HCT116 (cell line): ENCODE measurements around the gene MCRIP2. TPM values are rescaled to one million over a fixed set of nuclear protein-coding genes. Genes with fewer than 3 reads are reported as not detected.

Experiments
- ATAC-seq: fragments of 200-7000 bp; cut with Tn5 transposase; 2 replicates; pipeline ENCODE4 v1.9.1; 2020; ENCODE audit warnings: mild to moderate bottlenecking, moderate library complexity
- BruUV-seq: library from RNA; stranded (reverse); fragments of 400-500 nt; replicated peaks from 2 replicates; lab custom pipeline; 2021; lab: Mats Ljungman, UMichigan
- CTCF ChIA-PET: fragments of 300-600 bp; sonication (Branson Sonifier 250); formaldehyde crosslinking; loops from one replicate; lab custom pipeline; 2021; ENCODE audit warnings: antibody characterized with exemption; lab: Charles Lee
- POLR2A ChIA-PET: fragments of 300-600, 350-600 bp; sonication (Branson Sonifier 250); formaldehyde crosslinking; loops from one replicate; lab custom pipeline; 2021; ENCODE audit warnings: antibody characterized with exemption; lab: Charles Lee
- RAD21 ChIA-PET, 2 experiments: fragments of 300-600 bp; sonication (Branson Sonifier 250); formaldehyde crosslinking; loops; one replicate each; lab custom pipeline; 2023; ENCODE audit warnings: low total read pairs in 2 of 2; ENCODE audit not compliant: uncharacterized antibody in 2 of 2, unreplicated experiment in 2 of 2, low non-redundant PET in 1 of 2; lab: Charles Lee
- DNase-seq: peaks from one replicate; pipeline ENCODE4 v3.0.0-alpha.2; 2010; ENCODE audit warnings: low read depth, low spot score
- H2AFZ ChIP-seq: fragments of 200-600 bp; shearing (Covaris generic), sonication (generic); 2 replicates; pipeline ENCODE4 v1.6.1; 2017; ENCODE audit warnings: low read depth, mixed run types, mixed read lengths, antibody characterized with exemption, low read length; ENCODE audit not compliant: poor library complexity, severe bottlenecking
- H3K27ac ChIP-seq: 2 replicates; pipeline ENCODE4 v1.5.1; 2012; ENCODE audit warnings: low read depth, low read length
- H3K27me3 ChIP-seq: fragments of 200-600 bp; sonication (generic); 2 replicates; pipeline ENCODE4 v1.6.1; 2016; ENCODE audit warnings: mixed run types, low read length, mixed read lengths; ENCODE audit not compliant: insufficient read depth
- H3K36me3 ChIP-seq, 2 experiments: fragments of 200-500 bp in 1 of 2; fragments of 200-600 bp in 1 of 2; sonication (Bioruptor generic) in 1 of 2; sonication (generic) in 1 of 2; 2 replicates each; pipeline versions ENCODE4 v1.5.1 to v1.6.1; 2014 to 2016; ENCODE audit warnings: low read length in 2 of 2, inconsistent platforms in 1 of 2, mixed read lengths in 1 of 2, mixed run types in 1 of 2; ENCODE audit not compliant: insufficient read depth in 2 of 2, control insufficient read depth in 1 of 2
- H3K4me1 ChIP-seq, 2 experiments: fragments of 200-600 bp in 1 of 2; sonication (generic) in 1 of 2; 2 replicates each; pipeline versions ENCODE4 v1.5.1 to v1.6.1; 2012 to 2017; ENCODE audit warnings: low read length in 2 of 2, inconsistent platforms in 1 of 2, mild to moderate bottlenecking in 1 of 2, mixed read lengths in 1 of 2, mixed run types in 1 of 2, moderate library complexity in 1 of 2; ENCODE audit not compliant: insufficient read depth in 2 of 2, control insufficient read depth in 1 of 2
- H3K4me2 ChIP-seq: fragments of 200-600 bp; sonication (generic); 2 replicates; pipeline ENCODE4 v1.6.1; 2017; ENCODE audit warnings: mixed run types, low read length, mixed read lengths
- H3K4me3 ChIP-seq, 2 experiments: fragments of 200-600 bp in 1 of 2; sonication (generic) in 1 of 2; replicated peaks in 1 of 2; 2 replicates each; pipeline ENCODE4 v1.5.1; 2011 to 2016; ENCODE audit warnings: low read length in 2 of 2, control low read depth in 1 of 2, low read depth in 1 of 2, mild to moderate bottlenecking in 1 of 2, mixed read lengths in 1 of 2, mixed run types in 1 of 2
- H3K79me2 ChIP-seq: fragments of 200-600 bp; sonication (generic); 2 replicates; pipeline ENCODE4 v1.6.1; 2017; ENCODE audit warnings: mild to moderate bottlenecking, mixed run types, low read length, moderate library complexity, mixed read lengths; ENCODE audit not compliant: insufficient read depth
- H3K9ac ChIP-seq: fragments of 200-600 bp; sonication (generic); 2 replicates; pipeline ENCODE4 v1.6.1; 2016; ENCODE audit warnings: low read length, mixed read lengths
- H3K9me2 ChIP-seq: fragments of 200-600 bp; sonication (generic), shearing (Covaris generic); 2 replicates; pipeline ENCODE4 v1.6.1; 2017; ENCODE audit warnings: mixed run types, mild to moderate bottlenecking, moderate library complexity; ENCODE audit not compliant: insufficient read depth
- H3K9me3 ChIP-seq, 2 experiments: fragments of 200-500 bp in 1 of 2; fragments of 200-600 bp in 1 of 2; sonication (Bioruptor generic) in 1 of 2; sonication (generic) in 1 of 2; 2 replicates each; pipeline ENCODE4 v1.6.1; 2014 to 2017; ENCODE audit warnings: low read length in 2 of 2, mixed read lengths in 2 of 2, inconsistent platforms in 1 of 2, low read depth in 1 of 2, mild to moderate bottlenecking in 1 of 2, mixed run types in 1 of 2, moderate library complexity in 1 of 2; ENCODE audit not compliant: control insufficient read depth in 1 of 2, insufficient read depth in 1 of 2
- H4K20me1 ChIP-seq: fragments of 200-600 bp; sonication (generic), shearing (Covaris generic); 2 replicates; pipeline ENCODE4 v1.6.1; 2017; ENCODE audit warnings: mixed run types, mild to moderate bottlenecking, moderate library complexity; ENCODE audit not compliant: insufficient read depth
- ATF3 ChIP-seq: IDR thresholded peaks from 2 replicates; pipeline ENCODE4 v1.6.1; 2012
- POLR2A ChIP-seq: IDR thresholded peaks from 2 replicates; pipeline ENCODE4 v1.7.0; 2011; ENCODE audit warnings: borderline replicate concordance; ENCODE audit not compliant: insufficient read depth, insufficient read length; ENCODE audit errors: extremely low read depth
- SIN3A ChIP-seq: IDR thresholded peaks from 2 replicates; pipeline ENCODE4 v1.6.1; 2012; ENCODE audit warnings: low read depth
- ZBTB33 ChIP-seq: IDR thresholded peaks from 2 replicates; pipeline ENCODE4 v1.6.1; 2011; ENCODE audit warnings: mild to moderate bottlenecking, low read length, moderate library complexity; ENCODE audit not compliant: insufficient replicate concordance; ENCODE audit errors: extremely low read depth
- ZNF274 ChIP-seq: fragments of 200-500 bp; sonication (Bioruptor generic); IDR thresholded peaks from 2 replicates; pipeline ENCODE4 v1.6.1; 2014; ENCODE audit warnings: mild to moderate bottlenecking, low read depth, low read length, inconsistent platforms
- intact Hi-C: fragments of 100-400 bp; cut with micrococcal nuclease; formaldehyde crosslinking; loops from 2 replicates; pipeline ENCODE4 v1.10.0; 2022
- total RNA-seq: library from RNA; stranded (reverse); gene quantifications from one replicate; pipeline ENCODE4 v1.2.1, GENCODE V29; 2021; ENCODE audit not compliant: unreplicated experiment

The MCRIP2 gene
- total RNA-seq, 1 experiment from 2014 or later: 34.9 TPM

GRCh38 chr16:671353-672131, 29.9 kb downstream of the MCRIP2 start:
- H3K36me3 ChIP-seq: peaks cover 0 to 4% of the 10 kb centered on the region in 2 experiments; a peak in 1 of 4 replicates
- CTCF ChIA-PET: no interaction called here
- no peaks in the 10 kb centered on the region for H3K9me2 ChIP-seq
- H2AFZ ChIP-seq: no peak overlapping the region
- ATAC-seq: no peak
- H3K4me3 ChIP-seq: no peak overlapping the region
- intact Hi-C loops: no loop called here
- H3K4me1 ChIP-seq: peaks cover 0 to 10% of the 10 kb centered on the region in 2 experiments; a peak in 1 of 4 replicates
- peaks cover 26% of the 10 kb centered on the region for H3K79me2 ChIP-seq
- BruUV-seq: no TSS peak
- no peaks in the 10 kb centered on the region for H3K27me3 ChIP-seq
- H3K27ac ChIP-seq: no peak overlapping the region
- POLR2A ChIA-PET: no interaction called here
- RAD21 ChIA-PET: no interaction called here
- no peak overlapping the region for H3K4me2 ChIP-seq
- no peaks in the 10 kb centered on the region for H4K20me1 ChIP-seq
- no peak for DNase-seq
- TF ChIP-seq ZBTB33 (no peak), ATF3 (no peak)
- no peak overlapping the region for H3K9ac ChIP-seq
- no peaks in the 10 kb centered on the region for H3K9me3 ChIP-seq

GRCh38 chr16:672371-672770, 30.7 kb downstream of the MCRIP2 start:
- Histone ChIP-seq H2AFZ (no peak overlapping the region), H3K27ac (no peak overlapping the region), H3K4me2 (no peak overlapping the region), H3K27me3 (no peaks in the 10 kb centered on the region), H3K9me2 (no peaks in the 10 kb centered on the region), H3K9ac (no peak overlapping the region), H3K4me1 (peaks cover 0 to 9% of the 10 kb centered on the region in 2 experiments; a peak in 1 of 4 replicates), H4K20me1 (no peaks in the 10 kb centered on the region), H3K4me3 (no peak overlapping the region), H3K9me3 (no peaks in the 10 kb centered on the region), H3K36me3 (peaks cover 0 to 4% of the 10 kb centered on the region in 2 experiments; a peak in 1 of 4 replicates), H3K79me2 (peaks cover 26% of the 10 kb centered on the region)
- TF ChIP-seq ZNF274 (no peak), POLR2A (no peak), ATF3 (no peak), SIN3A (no peak)
- CTCF ChIA-PET: no interaction called here
- DNase-seq: no peak
- POLR2A ChIA-PET: no interaction called here
- no TSS peak for BruUV-seq
- RAD21 ChIA-PET: no interaction called here
- intact Hi-C loops: no loop called here
- ATAC-seq: no peak
